ENCODE results near the gene KDM6B. TPM values are rescaled to one million over a fixed set of nuclear protein-coding genes. Genes with fewer than 3 reads are reported as not detected.

Gene KDM6B
- total RNA-seq, 1 donor from 2014 or later, result 52.9 TPM

GRCh38 chr17:7844292-7845154, 10.5 kb downstream of the KDM6B start:
- peak; percentile 92 for DNase-seq (ENCODE audit: extremely low spot score, unreplicated experiment)
- H3K36me3 Mint-ChIP-seq (ENCODE audit: unreplicated experiment), result peaks cover 10% of the 10 kb centered on the region
- H3K4me1 Mint-ChIP-seq (ENCODE audit: unreplicated experiment), result peaks cover 43% of the 10 kb centered on the region
- peak overlapping the region; percentile 94 for H3K4me3 Mint-ChIP-seq (ENCODE audit: unreplicated experiment)
- no peaks in the 10 kb centered on the region for H3K27me3 Mint-ChIP-seq (ENCODE audit: unreplicated experiment)
- H3K27ac Mint-ChIP-seq (ENCODE audit: unreplicated experiment), result peak overlapping the region; percentile 99
- TF ChIP-seq CTCF (IDR thresholded peaks at IDR 0.05), result no peak
- H3K9me3 Mint-ChIP-seq (ENCODE audit: unreplicated experiment), result no peaks in the 10 kb centered on the region

- no peak for TF ChIP-seq CTCF (IDR thresholded peaks at IDR 0.05)
These were observed 11.5 kb downstream of the KDM6B start for GRCh38 chr17:7845359-7846062.

GRCh38 chr17:7846063-7846735, 12.2 kb downstream of the KDM6B start:
- no peaks in the 10 kb centered on the region for H3K27me3 Mint-ChIP-seq (ENCODE audit: unreplicated experiment)
- no peak for TF ChIP-seq CTCF (IDR thresholded peaks at IDR 0.05)
- peaks cover 20% of the 10 kb centered on the region for H3K36me3 Mint-ChIP-seq (ENCODE audit: unreplicated experiment)
- no peak for DNase-seq (ENCODE audit: extremely low spot score, unreplicated experiment)
- no peak overlapping the region for H3K4me3 Mint-ChIP-seq (ENCODE audit: unreplicated experiment)
- H3K27ac Mint-ChIP-seq (ENCODE audit: unreplicated experiment), result no peak overlapping the region
- H3K9me3 Mint-ChIP-seq (ENCODE audit: unreplicated experiment), result no peaks in the 10 kb centered on the region
- peaks cover 26% of the 10 kb centered on the region for H3K4me1 Mint-ChIP-seq (ENCODE audit: unreplicated experiment)

More at GRCh38 chr17:7845359-7846062, 11.5 kb downstream of the KDM6B start:
- Mint-ChIP-seq H3K9me3 (ENCODE audit: unreplicated experiment) (no peaks in the 10 kb centered on the region), H3K27me3 (ENCODE audit: unreplicated experiment) (no peaks in the 10 kb centered on the region), H3K36me3 (ENCODE audit: unreplicated experiment) (peaks cover 16% of the 10 kb centered on the region), H3K4me1 (ENCODE audit: unreplicated experiment) (peaks cover 33% of the 10 kb centered on the region), H3K27ac (ENCODE audit: unreplicated experiment) (peak overlapping the region; percentile 99), H3K4me3 (ENCODE audit: unreplicated experiment) (peak overlapping the region; percentile 94)
- DNase-seq (ENCODE audit: extremely low spot score, unreplicated experiment), result no peak

GRCh38 chr17:7846765-7847661, 13.0 kb downstream of the KDM6B start:
- Mint-ChIP-seq H3K4me1 (ENCODE audit: unreplicated experiment) (peaks cover 23% of the 10 kb centered on the region), H3K4me3 (ENCODE audit: unreplicated experiment) (no peak overlapping the region), H3K36me3 (ENCODE audit: unreplicated experiment) (peaks cover 26% of the 10 kb centered on the region), H3K27me3 (ENCODE audit: unreplicated experiment) (no peaks in the 10 kb centered on the region), H3K27ac (ENCODE audit: unreplicated experiment) (no peak overlapping the region), H3K9me3 (ENCODE audit: unreplicated experiment) (no peaks in the 10 kb centered on the region)
- no peak for DNase-seq (ENCODE audit: extremely low spot score, unreplicated experiment)
- TF ChIP-seq CTCF (IDR thresholded peaks at IDR 0.05), result no peak

All from osteocyte (in vitro differentiated cells).